Skeletal muscle tissue (tissue), 4 donors: ENCODE results near the gene PDE4D. TPM values are rescaled to one million over a fixed set of nuclear protein-coding genes. Genes with fewer than 3 reads are reported as not detected.

Experiments
- H3K27ac ChIP-seq: one replicate; pipeline ENCODE4 v1.7.0; 2013; ENCODE audit warnings: mild to moderate bottlenecking, low read depth, low read length, inconsistent platforms
- H3K27me3 ChIP-seq, 3 donors: one replicate each; pipeline ENCODE4 v1.7.0; 2013; ENCODE audit warnings: low read length in 3 of 3; ENCODE audit not compliant: control insufficient read depth in 3 of 3, insufficient read depth in 3 of 3
- H3K36me3 ChIP-seq, 3 donors: one replicate each; pipeline ENCODE4 v1.7.0; 2013; ENCODE audit warnings: low read length in 3 of 3; ENCODE audit not compliant: control insufficient read depth in 3 of 3, insufficient read depth in 3 of 3
- H3K4me1 ChIP-seq, 3 donors: one replicate each; pipeline ENCODE4 v1.7.0; 2013; ENCODE audit warnings: low read length in 3 of 3, mild to moderate bottlenecking in 3 of 3; ENCODE audit not compliant: control insufficient read depth in 3 of 3, insufficient read depth in 3 of 3
- H3K4me3 ChIP-seq, 3 donors: one replicate each; pipeline ENCODE4 v1.7.0; 2013; ENCODE audit warnings: low read length in 3 of 3
- H3K9ac ChIP-seq, 3 donors: one replicate each; pipeline ENCODE4 v1.7.0; 2013; ENCODE audit warnings: low read length in 3 of 3, mild to moderate bottlenecking in 3 of 3, moderate library complexity in 2 of 3, low read depth in 1 of 3
- H3K9me3 ChIP-seq, 3 donors: one replicate each; pipeline ENCODE4 v1.7.0; 2013; ENCODE audit warnings: low read length in 3 of 3; ENCODE audit not compliant: control insufficient read depth in 3 of 3
- total RNA-seq: library from RNA; depleted of rRNA; stranded (reverse); fragments of >200 nt; gene quantifications from one replicate; pipeline ENCODE4 v1.2.3, GENCODE V29; 2014
- donor health status: Osteomylitis.

PDE4D gene
- total RNA-seq, 1 donor from 2014 or later = 59.0 TPM

DNA sequence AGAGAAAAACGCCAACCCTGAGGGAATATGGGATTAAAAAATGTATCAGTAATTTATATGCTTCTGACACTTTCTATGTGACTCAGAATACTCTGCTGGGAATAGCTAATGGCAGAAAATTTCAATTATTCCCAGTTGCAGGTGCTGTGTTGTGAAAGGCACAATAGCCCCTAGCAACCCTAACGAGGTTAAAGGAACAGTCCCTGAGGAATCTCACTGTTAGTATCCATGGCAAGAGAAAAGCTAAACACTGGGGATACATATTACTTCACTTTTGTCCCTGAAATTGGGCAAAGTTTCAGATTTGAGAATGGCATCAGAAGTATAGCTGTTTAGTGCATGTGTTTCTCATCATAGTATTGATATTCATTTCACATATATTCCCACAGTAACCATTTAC is 755.7 kb downstream of the PDE4D start:
- peaks cover 23 to 29% (median 26%) of the 10 kb centered on the region in 3 donors for H3K4me1 ChIP-seq
- no peak overlapping the region for H3K27ac ChIP-seq
- H3K36me3 ChIP-seq = no peaks in the 10 kb centered on the region

DNA sequence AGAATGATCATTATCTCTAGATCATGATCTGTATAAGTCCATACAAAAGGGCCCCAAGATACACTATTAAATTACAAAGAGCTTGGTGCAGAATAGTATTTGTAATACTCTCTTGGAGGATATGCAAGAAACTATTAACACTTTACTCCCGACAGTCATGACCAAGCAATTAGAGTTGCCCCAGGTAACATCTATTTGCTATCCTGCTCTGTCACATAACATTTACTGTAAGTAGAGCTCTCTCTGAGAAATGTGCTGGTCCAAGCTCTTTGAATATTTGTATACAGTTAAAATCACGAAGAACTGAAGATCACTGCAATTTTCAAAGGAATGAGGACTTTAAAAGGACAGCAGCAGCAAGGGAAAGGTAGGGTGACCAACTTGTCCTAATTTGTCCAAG is 757.0 kb downstream of the PDE4D start:
- Histone ChIP-seq H3K36me3 (no peaks in the 10 kb centered on the region), H3K4me1 (peaks cover 19 to 29% (median 24%) of the 10 kb centered on the region in 3 donors), H3K4me3 (no peak overlapping the region), H3K9ac (no peak overlapping the region), H3K27ac (peak overlapping the region; percentile 27), H3K27me3 (no peaks in the 10 kb centered on the region), H3K9me3 (no peaks in the 10 kb centered on the region)

More for the DNA sequence above, 755.7 kb downstream of the PDE4D start:
- Histone ChIP-seq H3K27me3 (no peaks in the 10 kb centered on the region), H3K9me3 (no peaks in the 10 kb centered on the region), H3K9ac (no peak overlapping the region), H3K4me3 (no peak overlapping the region)

DNA sequence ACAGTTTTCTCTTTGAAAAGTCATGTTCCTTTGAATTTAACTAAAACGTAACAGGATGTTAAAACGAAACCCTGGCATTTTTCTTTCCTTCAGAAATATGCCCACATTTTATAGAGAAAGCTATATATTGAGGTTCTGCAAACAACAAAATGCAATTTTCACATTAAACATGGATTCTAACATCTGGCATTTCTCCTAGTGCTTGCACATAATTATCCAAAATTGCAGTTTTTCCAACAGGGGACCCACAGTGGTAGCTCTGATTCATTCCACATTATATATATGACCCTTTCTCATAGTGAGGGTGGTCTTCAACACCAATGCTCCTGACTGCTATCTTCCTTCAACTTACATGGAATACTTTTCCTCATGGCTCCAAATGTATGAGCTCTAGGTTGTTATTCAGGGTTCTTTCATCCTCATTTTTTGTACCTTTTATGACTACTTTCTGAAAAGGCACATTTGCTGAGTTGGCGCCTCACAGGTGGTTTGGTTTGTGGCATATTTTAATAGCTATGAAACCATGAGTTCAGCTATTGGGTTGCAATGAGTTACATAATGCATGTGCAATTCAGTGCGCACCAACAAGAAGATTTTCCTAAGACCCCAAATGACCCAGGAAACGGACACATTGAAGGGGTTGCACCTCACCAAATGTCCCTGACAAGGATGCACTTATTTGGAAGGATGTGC is 758.9 kb downstream of the PDE4D start:
- Histone ChIP-seq H3K27ac (peak overlapping the region; percentile 13), H3K27me3 (no peaks in the 10 kb centered on the region), H3K4me1 (peaks cover 9 to 24% (median 13%) of the 10 kb centered on the region in 3 donors), H3K9ac (no peak overlapping the region), H3K36me3 (no peaks in the 10 kb centered on the region), H3K9me3 (no peaks in the 10 kb centered on the region), H3K4me3 (no peak overlapping the region)

DNA sequence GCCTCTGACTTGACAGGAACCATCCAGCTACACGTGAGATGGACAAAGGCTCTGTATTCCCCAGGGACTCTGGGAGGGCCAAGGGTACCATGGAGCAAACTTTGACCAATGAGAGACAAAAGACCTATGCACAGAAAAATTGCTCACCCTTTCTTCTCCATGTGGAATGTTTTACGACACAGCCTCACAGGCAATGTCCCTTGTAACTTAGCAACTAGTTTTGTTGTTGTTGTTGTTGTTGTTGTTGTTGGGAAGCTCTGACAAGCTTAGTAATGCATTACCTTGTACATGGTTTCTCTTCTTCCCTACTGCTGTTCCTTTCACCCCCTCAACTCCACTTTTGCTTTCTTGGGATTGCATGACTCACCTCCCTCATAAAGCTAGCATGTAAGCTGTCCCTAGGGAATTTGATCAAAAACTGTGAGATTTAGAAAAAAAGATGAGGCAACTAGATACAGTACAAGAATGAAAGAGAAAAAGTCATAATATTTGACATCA is 759.7 kb downstream of the PDE4D start:
- H3K27me3 ChIP-seq = no peaks in the 10 kb centered on the region
- H3K9me3 ChIP-seq = no peaks in the 10 kb centered on the region
- no peaks in the 10 kb centered on the region for H3K36me3 ChIP-seq
- no peak overlapping the region for H3K9ac ChIP-seq
- H3K4me1 ChIP-seq = peaks cover 9 to 23% (median 10%) of the 10 kb centered on the region in 3 donors
- no peak overlapping the region for H3K4me3 ChIP-seq
- H3K27ac ChIP-seq = peak overlapping the region; percentile 16

DNA sequence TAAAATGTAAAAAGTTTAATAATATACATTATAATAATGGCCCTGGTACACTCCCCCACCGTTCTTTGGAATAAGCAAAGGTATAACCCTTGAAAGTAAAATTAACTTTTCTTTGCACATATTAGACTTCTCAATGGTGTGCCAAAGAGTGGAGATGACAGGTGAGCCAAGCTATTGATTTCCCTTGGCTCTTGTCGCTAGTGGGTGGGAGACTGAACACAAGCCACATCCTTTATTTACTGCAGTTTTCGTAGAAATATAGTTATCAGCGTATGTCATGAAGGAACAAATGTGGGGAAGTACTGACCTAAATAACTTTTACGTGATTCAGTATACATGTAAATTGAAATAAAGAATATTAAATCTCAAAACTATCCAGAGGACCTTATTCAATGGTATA is 761.4 kb downstream of the PDE4D start:
- H3K9ac ChIP-seq = no peak overlapping the region
- H3K27ac ChIP-seq = no peak overlapping the region
- peaks cover 13 to 30% (median 17%) of the 10 kb centered on the region in 3 donors for H3K4me1 ChIP-seq
- no peak overlapping the region for H3K4me3 ChIP-seq
- H3K9me3 ChIP-seq = no peaks in the 10 kb centered on the region
- no peaks in the 10 kb centered on the region for H3K36me3 ChIP-seq
- no peaks in the 10 kb centered on the region for H3K27me3 ChIP-seq

DNA sequence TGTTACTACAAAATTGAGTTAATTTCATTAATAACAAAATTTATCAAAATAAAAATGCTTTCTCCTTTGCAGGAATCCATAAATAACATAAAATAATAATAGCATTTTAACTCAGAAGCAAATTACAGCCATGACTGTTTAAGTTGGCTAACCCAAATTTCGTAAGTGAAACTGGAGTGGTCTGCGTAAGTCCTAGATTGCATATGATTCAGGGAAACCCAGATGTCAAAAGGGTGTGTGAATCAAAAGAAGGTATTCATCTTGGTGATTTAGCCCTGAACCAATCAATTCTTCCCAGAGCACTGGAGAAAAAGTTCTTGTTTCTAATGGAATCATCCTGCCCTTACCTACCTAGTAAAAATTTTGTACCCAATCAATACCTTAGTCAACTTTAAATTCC is 763.1 kb downstream of the PDE4D start:
- H3K27me3 ChIP-seq = no peaks in the 10 kb centered on the region
- no peaks in the 10 kb centered on the region for H3K9me3 ChIP-seq

DNA sequence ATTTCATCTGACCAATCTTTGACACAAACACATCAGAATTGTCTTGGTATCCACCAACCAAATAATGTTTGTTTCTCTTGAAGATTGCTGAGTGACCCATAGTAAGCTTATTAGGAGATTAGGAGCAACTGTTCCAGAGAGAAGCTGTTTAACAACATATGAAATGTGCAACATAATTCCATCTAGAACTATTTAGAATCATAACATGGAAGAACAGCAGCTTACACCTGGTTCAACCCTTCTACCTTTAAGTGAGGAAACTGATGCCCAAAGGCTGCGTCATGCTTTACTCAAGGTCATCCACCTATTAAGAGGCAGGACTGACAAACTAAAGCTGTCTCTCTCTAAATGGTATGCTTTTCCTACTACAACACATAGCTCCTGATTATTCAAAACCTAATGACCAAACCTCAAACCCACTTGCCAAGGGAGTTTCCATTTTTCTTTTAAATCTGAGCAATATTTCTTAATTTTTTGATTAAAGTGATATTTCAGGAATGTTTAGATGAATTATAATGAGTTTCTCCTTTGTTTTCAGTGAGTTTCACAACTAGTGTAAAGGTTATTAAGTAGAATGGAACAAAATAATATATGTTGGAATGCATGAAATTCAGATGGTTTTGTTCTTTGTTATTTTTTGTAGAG is 764.8 kb downstream of the PDE4D start:
- no peaks in the 10 kb centered on the region for H3K36me3 ChIP-seq
- H3K4me3 ChIP-seq = no peak overlapping the region
- no peaks in the 10 kb centered on the region for H3K27me3 ChIP-seq
- H3K9ac ChIP-seq = no peak overlapping the region
- peak overlapping the region; percentile 90 for H3K27ac ChIP-seq
- peaks cover 28 to 44% (median 41%) of the 10 kb centered on the region in 3 donors for H3K4me1 ChIP-seq
- no peaks in the 10 kb centered on the region for H3K9me3 ChIP-seq

More for the DNA sequence above, 763.1 kb downstream of the PDE4D start:
- peak overlapping the region; percentile 33 for H3K27ac ChIP-seq
- no peak overlapping the region for H3K4me3 ChIP-seq
- no peaks in the 10 kb centered on the region for H3K36me3 ChIP-seq
- no peak overlapping the region for H3K9ac ChIP-seq
- peaks cover 25 to 37% (median 26%) of the 10 kb centered on the region in 3 donors for H3K4me1 ChIP-seq

DNA sequence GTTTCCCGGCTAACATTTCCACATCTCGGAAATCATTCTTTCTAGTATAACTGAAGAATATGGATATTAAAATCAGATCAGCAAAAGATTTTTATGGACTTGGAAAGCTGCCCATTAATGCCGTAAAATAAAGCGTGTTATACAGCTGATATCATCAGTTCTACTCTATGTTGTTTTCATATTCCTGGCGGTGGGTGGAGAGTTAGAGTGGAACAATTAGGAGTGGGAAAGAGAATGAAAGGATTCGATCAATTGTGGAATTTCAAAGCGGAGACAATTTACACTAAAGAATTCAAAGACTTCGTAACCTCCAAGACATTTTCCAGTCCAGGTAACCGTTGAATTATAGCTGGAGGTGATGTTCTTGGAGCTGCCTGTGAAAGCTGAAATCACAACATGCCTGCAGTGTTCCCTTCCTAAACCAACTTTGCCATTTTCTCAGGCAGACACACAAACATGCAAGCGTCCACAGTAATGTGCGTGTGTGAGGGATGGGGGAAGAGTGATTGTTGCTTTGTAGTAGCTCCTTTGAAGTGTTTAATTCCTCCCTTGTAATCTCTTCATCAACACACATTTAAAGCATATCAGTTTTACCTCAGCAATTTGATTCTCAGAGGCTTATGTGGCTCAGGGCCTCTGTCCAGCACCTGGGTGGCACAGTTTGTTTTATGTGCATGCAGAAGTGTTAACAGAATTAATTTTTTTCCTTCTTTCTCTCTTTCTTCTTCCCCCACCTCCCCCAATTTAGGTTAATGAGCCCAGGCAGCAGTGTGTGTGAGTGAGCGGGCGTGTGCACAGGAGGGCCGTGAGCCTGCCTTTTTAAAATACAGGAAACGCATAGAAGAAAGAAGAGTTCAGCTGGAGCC is 766.6 kb downstream of the PDE4D start:
- Histone ChIP-seq H3K4me3 (peak overlapping the region; percentile 56 to 65 (median 61)), H3K9ac (peak overlapping the region; percentile 66 to 76 (median 71)), H3K27me3 (no peaks in the 10 kb centered on the region), H3K27ac (peak overlapping the region; percentile 90), H3K9me3 (no peaks in the 10 kb centered on the region), H3K4me1 (peaks cover 28 to 40% (median 39%) of the 10 kb centered on the region in 3 donors), H3K36me3 (no peaks in the 10 kb centered on the region)

DNA sequence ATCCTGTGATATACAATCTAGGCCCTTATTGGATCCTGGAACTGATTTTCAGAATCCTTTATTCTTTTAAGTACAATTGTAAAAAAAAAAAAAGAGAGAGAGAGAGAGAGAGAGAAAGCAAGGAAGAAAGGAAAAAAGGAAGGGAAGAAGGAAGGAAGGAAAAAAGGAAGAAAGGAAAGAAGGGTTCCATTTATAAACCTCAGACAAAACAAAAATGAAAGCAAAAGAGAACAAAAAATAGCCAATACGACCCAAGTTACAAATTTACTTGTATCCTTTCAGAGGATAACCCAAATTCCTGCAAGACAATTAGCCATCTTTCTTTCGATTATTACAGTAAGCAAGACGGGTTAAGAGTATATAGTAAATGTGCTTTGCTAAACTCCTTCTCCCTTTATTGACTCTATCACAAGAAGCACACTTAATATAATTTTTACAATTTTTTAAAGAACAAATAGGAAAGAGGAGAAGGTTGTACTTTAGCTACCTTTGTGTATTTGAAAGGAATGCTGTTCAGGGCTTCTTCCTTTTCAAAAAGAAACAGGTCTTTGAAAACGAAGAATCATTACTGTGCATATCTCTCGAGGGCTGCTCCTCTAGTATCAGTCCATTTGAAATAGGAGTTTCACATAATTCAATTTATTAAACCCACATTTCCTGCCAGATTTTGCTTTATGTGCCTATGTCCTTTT is 767.4 kb downstream of the PDE4D start:
- H3K27me3 ChIP-seq = no peaks in the 10 kb centered on the region
- H3K4me1 ChIP-seq = peaks cover 28 to 40% (median 39%) of the 10 kb centered on the region in 3 donors
- peak overlapping the region; percentile 90 for H3K27ac ChIP-seq
- no peaks in the 10 kb centered on the region for H3K36me3 ChIP-seq
- peak overlapping the region; percentile 66 to 76 (median 71) for H3K9ac ChIP-seq
- peak overlapping the region; percentile 56 to 65 (median 61) for H3K4me3 ChIP-seq
- H3K9me3 ChIP-seq = no peaks in the 10 kb centered on the region
